WTC11 (cell line): ENCODE data around the gene SFTPD. TPM values are rescaled to one million over a fixed set of nuclear protein-coding genes. Genes with fewer than 3 reads are reported as not detected.

ENCODE experiments used
- ATAC-seq: fragments of 200-7000 bp; cut with Tn5 transposase; 2 replicates; pipeline ENCODE4 v1.10.0; 2021; ENCODE audit warnings: mild to moderate bottlenecking, moderate library complexity
- Bru-seq: library from RNA; stranded (reverse); fragments of 400-500 nt; gene quantifications from one replicate; lab custom pipeline; 2021; lab: Mats Ljungman, UMichigan
- CTCF ChIA-PET: fragments of 300-600 bp; sonication (Branson Sonifier 250); formaldehyde crosslinking; loops from one replicate; lab custom pipeline; 2021; ENCODE audit warnings: antibody characterized with exemption; lab: Charles Lee
- POLR2A ChIA-PET: fragments of 350-600 bp; sonication (Branson Sonifier 250); formaldehyde crosslinking; loops from one replicate; lab custom pipeline; 2021; ENCODE audit warnings: antibody characterized with exemption; lab: Charles Lee
- DNase-seq: peaks from one replicate; pipeline ENCODE4 v3.0.0; 2021; ENCODE audit warnings: low spot score
- H3K27ac Mint-ChIP-seq: 2 replicates; pipeline ENCODE4 v1.8.0; 2021; ENCODE audit warnings: mixed read lengths
- H3K27me3 Mint-ChIP-seq: 2 replicates; pipeline ENCODE4 v1.8.0; 2021; ENCODE audit warnings: low read depth, mild to moderate bottlenecking, moderate library complexity, mixed read lengths
- H3K36me3 Mint-ChIP-seq: 2 replicates; pipeline ENCODE4 v1.8.0; 2021; ENCODE audit warnings: mixed read lengths
- H3K4me1 Mint-ChIP-seq: 2 replicates; pipeline ENCODE4 v1.8.0; 2022; ENCODE audit warnings: mixed read lengths
- H3K4me3 Mint-ChIP-seq: 2 replicates; pipeline ENCODE4 v1.8.0; 2021; ENCODE audit warnings: mild to moderate bottlenecking, moderate library complexity, mixed read lengths
- H3K9me3 Mint-ChIP-seq: 2 replicates; pipeline ENCODE4 v1.8.0; 2021; ENCODE audit warnings: mixed read lengths
- AFF4 ChIP-seq: sonication (generic); formaldehyde crosslinking; IDR thresholded peaks from 2 replicates; pipeline ENCODE4 v1.8.1; 2023; ENCODE audit warnings: mild to moderate bottlenecking, missing genetic modification reagents, borderline replicate concordance
- ATF1 ChIP-seq: sonication (generic); formaldehyde crosslinking; IDR thresholded peaks from 2 replicates; pipeline ENCODE4 v1.8.1; 2023; ENCODE audit warnings: mild to moderate bottlenecking, moderate library complexity, missing genetic modification reagents
- CREB1 ChIP-seq: sonication (generic); formaldehyde crosslinking; IDR thresholded peaks from 2 replicates; pipeline ENCODE4 v1.8.0; 2023; ENCODE audit warnings: mild to moderate bottlenecking, missing genetic modification reagents
- HMGXB4 ChIP-seq: sonication (generic); formaldehyde crosslinking; IDR thresholded peaks from 2 replicates; pipeline ENCODE4 v1.8.1; 2023; ENCODE audit warnings: mild to moderate bottlenecking, moderate library complexity, missing genetic modification reagents
- KAT7 ChIP-seq: sonication (generic); formaldehyde crosslinking; IDR thresholded peaks from 2 replicates; pipeline ENCODE4 v1.8.1; 2023; ENCODE audit warnings: missing genetic modification reagents, mild to moderate bottlenecking, borderline replicate concordance
- NR3C1 ChIP-seq: sonication (generic); formaldehyde crosslinking; conservative IDR thresholded peaks from 2 replicates; pipeline ENCODE4 v1.8.1; 2023; ENCODE audit warnings: low read depth, mild to moderate bottlenecking, missing genetic modification reagents
- OVOL2 ChIP-seq: fragments of 250-450 bp; sonication (Bioruptor Pico); IDR thresholded peaks from 2 replicates; pipeline ENCODE4 v1.9.0; 2021; ENCODE audit warnings: mild to moderate bottlenecking, borderline replicate concordance
- PREB ChIP-seq: sonication (generic); formaldehyde crosslinking; IDR thresholded peaks from 2 replicates; pipeline ENCODE4 v1.8.1; 2022; ENCODE audit warnings: mild to moderate bottlenecking, missing genetic modification reagents, moderate library complexity, borderline replicate concordance
- SMAD3 ChIP-seq: sonication (generic); formaldehyde crosslinking; IDR thresholded peaks from 2 replicates; pipeline ENCODE4 v1.8.0; 2022; ENCODE audit warnings: missing genetic modification reagents, mild to moderate bottlenecking, borderline replicate concordance
- ZNF138 ChIP-seq: sonication (generic); formaldehyde crosslinking; conservative IDR thresholded peaks from 2 replicates; pipeline ENCODE4 v1.8.1; 2022; ENCODE audit warnings: mild to moderate bottlenecking, moderate library complexity, missing genetic modification reagents
- ZNF263 ChIP-seq: sonication (generic); formaldehyde crosslinking; IDR thresholded peaks from 2 replicates; pipeline ENCODE4 v1.8.1; 2022; ENCODE audit warnings: low read depth, mild to moderate bottlenecking, moderate library complexity, missing genetic modification reagents
- long read RNA-seq, 3 experiments: library from RNA in 1 of 3; library from capped mRNA in 1 of 3; library from polyadenylated mRNA in 1 of 3; unstranded in 2 of 3; stranded (forward) in 1 of 3; transcript quantifications; one replicate each; pipeline ENCODE4 v2.0.0, GENCODE V29; 2021
- total RNA-seq: library from RNA; stranded (reverse); gene quantifications from 3 replicates; pipeline ENCODE4 v1.2.3, GENCODE V29; 2021
- TF ChIP-seq, protein P1 (sequence below): fragments of 250-450 bp; sonication (Bioruptor Pico); IDR thresholded peaks from 2 replicates; pipeline ENCODE4 v1.8.0; 2021; ENCODE audit warnings: mild to moderate bottlenecking

Gene SFTPD
- 0.66 to 1.1 TPM (median 0.80 TPM) in 3 replicates for total RNA-seq
- Bru-seq, nascent RNA: percentile 7 among the genes with signal in this experiment
- long read RNA-seq, experiment 1, partial matches to known transcripts: 1 of 1 reads
- long read RNA-seq, experiment 1, other reads (novel, unspliced or antisense): 0 of 1 reads
- long read RNA-seq, experiment 2: 0 reads
- long read RNA-seq, experiment 3, partial matches to known transcripts: 0 of 1 reads
- long read RNA-seq, experiment 3, other reads (novel, unspliced or antisense): 1 of 1 reads

- no peak within 1 kb of the TSS for H3K27ac Mint-ChIP-seq
- H3K4me3 Mint-ChIP-seq: no peak within 1 kb of the TSS
- DNase-seq (no peak), ATAC-seq (peak; percentile 79)
- CTCF ChIA-PET: interaction anchor here (1.7 kb wide), 1 partner anchor 80 kb away, joined by 5 read pairs; no protein-coding TSS in a partner anchor
- POLR2A ChIA-PET: no interaction called here
- TF ChIP-seq NR3C1 (CRISPR knock-in tag) (no peak), ATF1 (CRISPR knock-in tag) (no peak), OVOL2 (no peak), HMGXB4 (CRISPR knock-in tag) (no peak), ZNF138 (CRISPR knock-in tag) (no peak), SMAD3 (CRISPR knock-in tag) (no peak)
- TF ChIP-seq, protein P1, sequence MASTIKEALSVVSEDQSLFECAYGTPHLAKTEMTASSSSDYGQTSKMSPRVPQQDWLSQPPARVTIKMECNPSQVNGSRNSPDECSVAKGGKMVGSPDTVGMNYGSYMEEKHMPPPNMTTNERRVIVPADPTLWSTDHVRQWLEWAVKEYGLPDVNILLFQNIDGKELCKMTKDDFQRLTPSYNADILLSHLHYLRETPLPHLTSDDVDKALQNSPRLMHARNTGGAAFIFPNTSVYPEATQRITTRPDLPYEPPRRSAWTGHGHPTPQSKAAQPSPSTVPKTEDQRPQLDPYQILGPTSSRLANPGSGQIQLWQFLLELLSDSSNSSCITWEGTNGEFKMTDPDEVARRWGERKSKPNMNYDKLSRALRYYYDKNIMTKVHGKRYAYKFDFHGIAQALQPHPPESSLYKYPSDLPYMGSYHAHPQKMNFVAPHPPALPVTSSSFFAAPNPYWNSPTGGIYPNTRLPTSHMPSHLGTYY: no peak
- peaks cover 11% of the 10 kb centered on the region; the same call in 1 of the 2 replicates for H3K27me3 Mint-ChIP-seq
- peaks cover 11% of the 10 kb centered on the region for H3K4me1 Mint-ChIP-seq
- H3K36me3 Mint-ChIP-seq: peaks cover 23% of the 10 kb centered on the region
- peaks cover 29% of the 10 kb centered on the region for H3K9me3 Mint-ChIP-seq
Measured at GRCh38 chr10:79948976-79949722, at the start of gene SFTPD. SFTPD (minus strand) TSS chr10:79949105; CDS start chr10:79946659, 2,446 bp downstream.

- H3K27me3 Mint-ChIP-seq: peaks cover 7% of the 10 kb centered on the region; the same call in 1 of the 2 replicates
- H3K36me3 Mint-ChIP-seq: no peaks in the 10 kb centered on the region
- H3K27ac Mint-ChIP-seq: no peak overlapping the region
- DNase-seq: no peak
- H3K4me1 Mint-ChIP-seq: no peaks in the 10 kb centered on the region
- no peak for ATAC-seq
- ChIA-PET CTCF (interaction anchor here (1.1 kb wide), 1 partner anchor 33 kb away, joined by 3 read pairs; no protein-coding TSS in a partner anchor), POLR2A (no interaction called here)
- TF ChIP-seq ZNF263 (CRISPR knock-in tag) (no peak), PREB (CRISPR knock-in tag) (no peak), KAT7 (CRISPR knock-in tag) (no peak), AFF4 (no peak), CREB1 (CRISPR knock-in tag) (no peak)
- H3K9me3 Mint-ChIP-seq: no peaks in the 10 kb centered on the region
- no peak overlapping the region for H3K4me3 Mint-ChIP-seq
Measured at GRCh38 chr10:79995979-79996634, 47.2 kb upstream of the SFTPD start.
